Natural killer cell (primary cell): Measurements from ENCODE around the gene SPINK1. TPM values are rescaled to one million over a fixed set of nuclear protein-coding genes. Genes with fewer than 3 reads are reported as not detected.

Source experiments
- ATAC-seq, 3 donors: fragments of 150-1000 bp in 2 of 3; fragments of 200-7000 bp in 1 of 3; cut with Tn5 transposase; 1 replicate in 1 of 3; 2 replicates in 2 of 3; pipeline ENCODE4 v1.10.0; 2021; ENCODE audit warnings: mild to moderate bottlenecking in 2 of 3, moderate library complexity in 2 of 3
- DNase-seq, 2 donors: peaks; one replicate each; pipeline versions ENCODE4 v3.0.0 to v3.0.0-alpha.2; 2013 to 2021; ENCODE audit warnings: mixed read lengths in 1 of 2
- H3K27ac ChIP-seq: one replicate; pipeline ENCODE4 v1.5.1; 2013; ENCODE audit warnings: mild to moderate bottlenecking, low read length
- H3K27me3 ChIP-seq: one replicate; pipeline ENCODE4 v1.6.1; 2013; ENCODE audit warnings: low read length; ENCODE audit not compliant: control insufficient read depth, insufficient read depth
- H3K36me3 ChIP-seq: one replicate; pipeline ENCODE4 v1.6.1; 2013; ENCODE audit warnings: low read length; ENCODE audit not compliant: control insufficient read depth, insufficient read depth
- H3K4me1 ChIP-seq: one replicate; pipeline ENCODE4 v1.6.1; 2013; ENCODE audit warnings: low read length; ENCODE audit not compliant: control insufficient read depth, insufficient read depth
- H3K4me3 ChIP-seq: one replicate; pipeline ENCODE4 v1.5.1; 2013; ENCODE audit warnings: low read length
- H3K9me3 ChIP-seq: one replicate; pipeline ENCODE4 v1.6.1; 2013; ENCODE audit warnings: low read length; ENCODE audit not compliant: control insufficient read depth, insufficient read depth
- H3K27ac Mint-ChIP-seq, 2 donors: one replicate each; pipeline ENCODE4 v1.8.0; 2022; ENCODE audit warnings: mild to moderate bottlenecking in 2 of 2, mixed read lengths in 2 of 2, moderate library complexity in 1 of 2
- H3K27me3 Mint-ChIP-seq, 2 donors: one replicate each; pipeline ENCODE4 v1.8.0; 2022; ENCODE audit warnings: low read depth in 2 of 2, mixed read lengths in 2 of 2
- H3K36me3 Mint-ChIP-seq: one replicate; pipeline ENCODE4 v1.8.0; 2022; ENCODE audit warnings: mixed read lengths
- H3K4me1 Mint-ChIP-seq, 2 donors: one replicate each; pipeline ENCODE4 v1.8.0; 2022; ENCODE audit warnings: mixed read lengths in 2 of 2
- H3K4me3 Mint-ChIP-seq: one replicate; pipeline ENCODE4 v1.8.0; 2022; ENCODE audit warnings: mild to moderate bottlenecking, moderate library complexity, mixed read lengths
- H3K9me3 Mint-ChIP-seq, 2 donors: one replicate each; pipeline ENCODE4 v1.8.0; 2022; ENCODE audit warnings: mixed read lengths in 2 of 2
- CTCF ChIP-seq: fragments of 200-600 bp; IDR thresholded peaks from one replicate; pipeline ENCODE4 v1.8.0; 2022; ENCODE audit warnings: antibody characterized with exemption
- WGBS: methylation state at CpG from one replicate; pipeline ENCODE4 v1.1.7; 2013; ENCODE audit warnings: missing lambda C conversion rate; ENCODE audit not compliant: insufficient coverage; 5-methylcytosine and 5-hydroxymethylcytosine counted together
- intact Hi-C: fragments of 100-400 bp; cut with micrococcal nuclease; formaldehyde crosslinking; loops from one replicate; pipeline ENCODE4 v1.14.2; 2022
- total RNA-seq, 4 donors: library from RNA; stranded (reverse); fragments of 120-200 nt in 1 of 4; gene quantifications; one replicate each; pipeline versions ENCODE4 v1.2.3 to v1.2.4, GENCODE V29; 2013 to 2022

Gene SPINK1
- total RNA-seq, 3 donors from 2014 or later (not counting 1 experiment from before 2014, with no cell fraction given): not detected

GRCh38 chr5:147818290-147818689 is 13.2 kb downstream of the SPINK1 start:
- ATAC-seq (no peak), DNase-seq (no peak)
- H3K4me3 ChIP-seq: no peak overlapping the region
- intact Hi-C loops: no loop called here
- no peaks in the 10 kb centered on the region for H3K9me3 ChIP-seq
- Mint-ChIP-seq H3K36me3 (no peaks in the 10 kb centered on the region), H3K4me3 (no peak overlapping the region), H3K27ac (no peak overlapping the region), H3K4me1 (peaks cover 0 to 9% of the 10 kb centered on the region in 2 donors), H3K27me3 (peaks cover 8 to 14% of the 10 kb centered on the region in 2 donors), H3K9me3 (no peaks in the 10 kb centered on the region)
- TF ChIP-seq CTCF: no peak
- H3K36me3 ChIP-seq: no peaks in the 10 kb centered on the region
- no peaks in the 10 kb centered on the region for H3K27me3 ChIP-seq
- 89% methylated on average over 1 of the region's 1 CpG for WGBS
- H3K4me1 ChIP-seq: no peaks in the 10 kb centered on the region
- no peak overlapping the region for H3K27ac ChIP-seq

GRCh38 chr5:147813696-147814095 is 17.8 kb downstream of the SPINK1 start:
- Mint-ChIP-seq H3K4me1 (peaks cover 0 to 5% of the 10 kb centered on the region in 2 donors), H3K27ac (no peak overlapping the region), H3K9me3 (no peaks in the 10 kb centered on the region), H3K27me3 (peaks cover 0 to 10% of the 10 kb centered on the region in 2 donors), H3K36me3 (no peaks in the 10 kb centered on the region), H3K4me3 (no peak overlapping the region)
- Histone ChIP-seq H3K36me3 (no peaks in the 10 kb centered on the region), H3K4me1 (peaks cover 6% of the 10 kb centered on the region), H3K27me3 (no peaks in the 10 kb centered on the region), H3K4me3 (no peak overlapping the region), H3K9me3 (no peaks in the 10 kb centered on the region), H3K27ac (no peak overlapping the region)
- intact Hi-C loops: no loop called here
- TF ChIP-seq CTCF: no peak
- DNase-seq (no peak), ATAC-seq (no peak)
- 91% methylated on average over 1 of the region's 1 CpG for WGBS

- H3K9me3 ChIP-seq: no peaks in the 10 kb centered on the region
- WGBS: 38% methylated on average over 5 of the region's 5 CpGs
- H3K4me3 ChIP-seq: no peak overlapping the region
- no peaks in the 10 kb centered on the region for H3K27me3 ChIP-seq
- peaks cover 11% of the 10 kb centered on the region for H3K4me1 ChIP-seq
- no peaks in the 10 kb centered on the region for H3K36me3 ChIP-seq
- ATAC-seq: peak; percentile 46 to 72 (median 60)
- no peaks in the 10 kb centered on the region for H3K36me3 Mint-ChIP-seq
- H3K4me1 Mint-ChIP-seq: peaks cover 8 to 12% of the 10 kb centered on the region in 2 donors
- DNase-seq: no peak
- peaks cover 0 to 3% of the 10 kb centered on the region in 2 donors for H3K27me3 Mint-ChIP-seq
- H3K27ac Mint-ChIP-seq: no peak overlapping the region
- no peaks in the 10 kb centered on the region for H3K9me3 Mint-ChIP-seq
- H3K4me3 Mint-ChIP-seq: no peak overlapping the region
- no peak for TF ChIP-seq CTCF
- intact Hi-C loops: loop anchor here (5.0 to 10.0 kb wide), 2 partner anchors 98 to 1035 kb away; no protein-coding TSS in a partner anchor
- H3K27ac ChIP-seq: no peak overlapping the region
Observed at GRCh38 chr5:147809830-147810666, 21.4 kb downstream of the SPINK1 start.
